ENCODE results near the gene ASPG.

Gene ASPG

GRCh38 chr14:104161602-104162367, 76.3 kb downstream of the ASPG start:
- DNase-seq (ENCODE audit: low read depth in 2 of 2) = no peak

- no peak for DNase-seq (ENCODE audit: low read depth in 2 of 2)
These were observed 77.0 kb downstream of the ASPG start for GRCh38 chr14:104162495-104162894.

- DNase-seq (ENCODE audit: low read depth in 2 of 2) = no peak
These were observed 78.0 kb downstream of the ASPG start for GRCh38 chr14:104163541-104163940.

- no peak for DNase-seq (ENCODE audit: low read depth in 2 of 2)
These were observed 78.5 kb downstream of the ASPG start for GRCh38 chr14:104164041-104164440.

GRCh38 chr14:104164512-104164911, 79.0 kb downstream of the ASPG start:
- no peak for DNase-seq (ENCODE audit: low read depth in 2 of 2)

Measured in stimulated activated CD4-positive, alpha-beta T cell treated with anti-CD3 and anti-CD28 coated beads, Interleukin-1b, Interleukin-23, amount 100 ng/mL, for 1 hour (primary cell).